GM23338 (cell line): Measurements from ENCODE around the gene ST6GALNAC1. TPM values are rescaled to one million over a fixed set of nuclear protein-coding genes. Genes with fewer than 3 reads are reported as not detected.
A peak's percentile ranks its signal among the peaks of the same experiment; 100 is the strongest.

Source experiments
- ATAC-seq: fragments of 200-7000 bp; cut with Tn5 transposase; 3 replicates; pipeline ENCODE4 v1.9.1; 2020
- DNase-seq: peaks from one replicate; pipeline ENCODE4 v3.0.0-alpha.2; 2015; ENCODE audit warnings: low spot score
- H2AFZ ChIP-seq: fragments of 200-600 bp; sonication (generic); 2 replicates; pipeline ENCODE4 v1.8.0; 2016; ENCODE audit warnings: antibody characterized with exemption, mild to moderate bottlenecking, moderate library complexity
- H3F3A ChIP-seq: fragments of 200-600 bp; sonication (generic); replicated peaks from 2 replicates; pipeline ENCODE4 v1.8.0; 2017; ENCODE audit warnings: antibody characterized with exemption, mixed run types, low read depth
- H3K27ac ChIP-seq: fragments of 200-600 bp; sonication (generic); 2 replicates; pipeline ENCODE4 v1.6.1; 2016; ENCODE audit warnings: low read depth
- H3K27me3 ChIP-seq: fragments of 200-600 bp; sonication (generic); 2 replicates; pipeline ENCODE4 v1.8.0; 2016; ENCODE audit warnings: mild to moderate bottlenecking, mixed run types, moderate library complexity; ENCODE audit not compliant: insufficient read depth
- H3K36me3 ChIP-seq: fragments of 200-600 bp; sonication (generic); 2 replicates; pipeline ENCODE4 v1.8.0; 2016; ENCODE audit warnings: mild to moderate bottlenecking; ENCODE audit not compliant: insufficient read depth
- H3K4me1 ChIP-seq: fragments of 200-600 bp; sonication (generic); 2 replicates; pipeline ENCODE4 v1.8.0; 2016; ENCODE audit warnings: mild to moderate bottlenecking, moderate library complexity; ENCODE audit not compliant: insufficient read depth
- H3K4me2 ChIP-seq: fragments of 200-600 bp; sonication (generic); 2 replicates; pipeline ENCODE4 v1.7.1; 2017; ENCODE audit warnings: mixed run types
- H3K4me3 ChIP-seq: fragments of 200-600 bp; sonication (generic); 2 replicates; pipeline ENCODE4 v1.6.1; 2016; ENCODE audit warnings: mixed run types
- H3K79me2 ChIP-seq: fragments of 200-600 bp; sonication (generic); replicated peaks from 2 replicates; pipeline ENCODE4 v1.8.0; 2017; ENCODE audit warnings: mild to moderate bottlenecking; ENCODE audit not compliant: insufficient read depth
- H3K9me2 ChIP-seq: fragments of 200-600 bp; sonication (generic); 2 replicates; pipeline ENCODE4 v1.8.0; 2017; ENCODE audit not compliant: insufficient read depth
- H4K20me1 ChIP-seq: fragments of 200-600 bp; sonication (generic); replicated peaks from 2 replicates; pipeline ENCODE4 v1.8.0; 2017; ENCODE audit warnings: mild to moderate bottlenecking; ENCODE audit not compliant: insufficient read depth
- H3K27ac Mint-ChIP-seq: 2 replicates; pipeline ENCODE4 v1.8.0; 2020; ENCODE audit warnings: inconsistent platforms, mild to moderate bottlenecking, moderate library complexity, mixed read lengths
- H3K27me3 Mint-ChIP-seq: 3 replicates; pipeline ENCODE4 v1.8.0; 2022; ENCODE audit warnings: low read depth, mild to moderate bottlenecking, moderate library complexity, mixed read lengths, inconsistent platforms; ENCODE audit not compliant: insufficient read depth, poor library complexity
- H3K36me3 Mint-ChIP-seq: 3 replicates; pipeline ENCODE4 v1.8.0; 2021; ENCODE audit warnings: low read depth, mild to moderate bottlenecking, inconsistent platforms, moderate library complexity, mixed read lengths
- H3K4me1 Mint-ChIP-seq: 3 replicates; pipeline ENCODE4 v1.8.0; 2020; ENCODE audit warnings: mild to moderate bottlenecking, inconsistent platforms, mixed read lengths
- H3K4me3 Mint-ChIP-seq: 3 replicates; pipeline ENCODE4 v1.8.0; 2021; ENCODE audit warnings: moderate library complexity, mild to moderate bottlenecking, inconsistent platforms, mixed read lengths
- H3K9me3 Mint-ChIP-seq: 3 replicates; pipeline ENCODE4 v1.8.0; 2020; ENCODE audit warnings: moderate library complexity, mild to moderate bottlenecking, inconsistent platforms, mixed read lengths
- CTCF ChIP-seq, 2 experiments: fragments of 200-600 bp in 1 of 2; sonication (generic) in 1 of 2; conservative IDR thresholded peaks; 2 replicates each; pipeline versions ENCODE4 v1.5.1 to v1.6.1; 2016 to 2017; ENCODE audit warnings: antibody characterized with exemption in 2 of 2, low read depth in 2 of 2, mild to moderate bottlenecking in 2 of 2, moderate library complexity in 1 of 2
- EZH2 ChIP-seq: fragments of 200-600 bp; sonication (generic); IDR thresholded peaks from one replicate; pipeline ENCODE4 v1.8.0; 2017; ENCODE audit warnings: antibody characterized with exemption, mild to moderate bottlenecking, low read depth; ENCODE audit not compliant: unreplicated experiment
- JUNB ChIP-seq: IDR thresholded peaks from one replicate; pipeline ENCODE4 v1.6.1; 2016; ENCODE audit warnings: antibody characterized with exemption; ENCODE audit not compliant: unreplicated experiment
- NANOG ChIP-seq: IDR thresholded peaks from 2 replicates; pipeline ENCODE4 v1.6.1; 2016; ENCODE audit warnings: antibody characterized with exemption, borderline replicate concordance
- POLR2AphosphoS5 ChIP-seq: IDR thresholded peaks from 2 replicates; pipeline ENCODE4 v1.6.1; 2016; ENCODE audit warnings: antibody characterized with exemption, low read depth
- STAT1 ChIP-seq: IDR thresholded peaks from one replicate; pipeline ENCODE4 v1.6.1; 2016; ENCODE audit warnings: antibody characterized with exemption; ENCODE audit not compliant: unreplicated experiment
- ZNF114 ChIP-seq: fragments of 250-450 bp; sonication (Bioruptor Pico); IDR thresholded peaks from 2 replicates; pipeline ENCODE4 v1.5.0; 2020; ENCODE audit warnings: mild to moderate bottlenecking, moderate library complexity
- ZNF462 ChIP-seq: fragments of 250-450 bp; sonication (Bioruptor Pico); IDR thresholded peaks from 2 replicates; pipeline ENCODE4 v1.5.0; 2020; ENCODE audit warnings: mild to moderate bottlenecking, moderate library complexity
- polyA plus RNA-seq: library from polyadenylated mRNA; unstranded; fragments of >200 nt; fragmentation: Nextera tagmentation; extraction: Ambion mirVana; gene quantifications from 2 replicates; pipeline ENCODE4 v1.2.1, GENCODE V29; 2016
- total RNA-seq: library from RNA; depleted of rRNA; stranded (reverse); fragments of >200 nt; shearing (Covaris generic); gene quantifications from 2 replicates; pipeline ENCODE4 v1.2.3, GENCODE V29; 2014

ST6GALNAC1 gene
- total and polyA plus RNA-seq, 2 experiments from 2014 or later = not detected

- ATAC-seq = no peak; the same call in 2 of the 3 replicates
- Histone ChIP-seq H3F3A (no peaks in the 10 kb centered on the region), H4K20me1 (no peaks in the 10 kb centered on the region), H3K27me3 (no peaks in the 10 kb centered on the region), H3K4me2 (no peak overlapping the region; the same call in 1 of the 2 replicates), H3K4me1 (peaks cover 14% of the 10 kb centered on the region), H3K79me2 (no peaks in the 10 kb centered on the region), H3K9me2 (peaks cover 9% of the 10 kb centered on the region; the same call in 1 of the 2 replicates), H3K27ac (no peak overlapping the region), H3K36me3 (no peaks in the 10 kb centered on the region), H2AFZ (no peak overlapping the region), H3K4me3 (no peak overlapping the region)
- H3K27ac Mint-ChIP-seq = no peak overlapping the region
- H3K9me3 Mint-ChIP-seq = no peaks in the 10 kb centered on the region
- peaks cover 20% of the 10 kb centered on the region for H3K4me1 Mint-ChIP-seq
- H3K4me3 Mint-ChIP-seq = no peak overlapping the region
- no peaks in the 10 kb centered on the region for H3K36me3 Mint-ChIP-seq
- DNase-seq = peak; percentile 42
- TF ChIP-seq ZNF114 (CRISPR knock-in tag) = no peak
- no peak for TF ChIP-seq STAT1
- TF ChIP-seq NANOG = no peak
- no peak for TF ChIP-seq CTCF (conservative IDR thresholded peaks at IDR 0.05; ENCODE audit: low read depth in 2 of 2)
- TF ChIP-seq EZH2 = no peak
- TF ChIP-seq POLR2AphosphoS5 = no peak
- no peak for TF ChIP-seq ZNF462 (CRISPR knock-in tag)
- no peak for TF ChIP-seq JUNB
- peaks cover 8% of the 10 kb centered on the region for H3K27me3 Mint-ChIP-seq
Measured at GRCh38 chr17:76641501-76641900, 2.1 kb downstream of the ST6GALNAC1 start.
